Hematopoietic multipotent progenitor cell treated with erythropoietin and hydrocortisone succinate and interleukin-3 and kit ligand, for 17 days (in vitro differentiated cells): ENCODE results near the gene DPEP1.
"Not testable (repeated sequence)": the region's sequence is repeated elsewhere in the genome, so short reads cannot be mapped to it uniquely, and the experiment has no call there.

Source experiments
- DNase-seq: peaks from one replicate; pipeline ENCODE4 v3.0.0-alpha.2; 2015; ENCODE audit warnings: low spot score

The DPEP1 gene

DNA sequence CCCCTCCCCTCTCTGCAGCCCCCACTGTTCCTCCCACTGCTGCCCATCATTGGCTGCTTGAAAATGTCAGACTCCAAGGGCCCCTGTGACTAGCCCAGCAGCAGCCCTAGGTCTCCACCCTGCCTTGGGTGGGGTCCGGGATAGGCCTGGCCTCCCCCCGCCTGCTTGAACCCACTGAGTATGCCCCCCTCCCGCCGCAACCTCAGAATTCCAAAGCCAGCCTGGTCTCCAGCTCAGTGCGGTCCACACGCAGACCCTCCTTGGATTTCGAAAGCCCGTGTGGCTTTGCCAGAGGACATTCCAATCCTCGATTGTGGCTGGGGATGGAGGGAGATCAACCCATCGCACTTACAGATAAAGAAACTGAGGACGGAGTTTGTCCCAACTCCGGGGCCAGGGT is 6.4 kb downstream of the DPEP1 start:
- no peak for DNase-seq

DNA sequence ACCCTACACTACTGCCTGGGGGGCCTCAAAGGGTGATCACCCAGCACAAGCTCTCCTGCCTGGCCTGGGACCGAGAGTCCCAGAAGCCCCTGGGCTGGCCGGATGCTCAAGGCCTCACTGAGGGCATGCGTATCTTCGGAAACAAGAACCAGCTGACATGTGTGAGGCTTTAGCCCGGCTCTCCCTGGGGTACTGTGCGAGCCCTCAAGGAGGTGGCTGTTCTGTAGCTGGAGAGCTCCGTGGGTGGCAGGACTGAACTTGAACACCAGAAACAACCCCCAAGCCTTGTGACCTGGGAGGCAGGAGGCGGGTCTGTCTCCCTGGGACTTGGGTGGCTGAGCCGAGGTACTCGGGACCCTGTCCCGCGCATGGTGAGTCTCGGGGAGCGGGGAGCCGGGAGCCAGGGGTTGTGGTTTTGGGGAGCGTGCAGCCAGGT is 7.0 kb downstream of the DPEP1 start:
- DNase-seq = no peak

DNA sequence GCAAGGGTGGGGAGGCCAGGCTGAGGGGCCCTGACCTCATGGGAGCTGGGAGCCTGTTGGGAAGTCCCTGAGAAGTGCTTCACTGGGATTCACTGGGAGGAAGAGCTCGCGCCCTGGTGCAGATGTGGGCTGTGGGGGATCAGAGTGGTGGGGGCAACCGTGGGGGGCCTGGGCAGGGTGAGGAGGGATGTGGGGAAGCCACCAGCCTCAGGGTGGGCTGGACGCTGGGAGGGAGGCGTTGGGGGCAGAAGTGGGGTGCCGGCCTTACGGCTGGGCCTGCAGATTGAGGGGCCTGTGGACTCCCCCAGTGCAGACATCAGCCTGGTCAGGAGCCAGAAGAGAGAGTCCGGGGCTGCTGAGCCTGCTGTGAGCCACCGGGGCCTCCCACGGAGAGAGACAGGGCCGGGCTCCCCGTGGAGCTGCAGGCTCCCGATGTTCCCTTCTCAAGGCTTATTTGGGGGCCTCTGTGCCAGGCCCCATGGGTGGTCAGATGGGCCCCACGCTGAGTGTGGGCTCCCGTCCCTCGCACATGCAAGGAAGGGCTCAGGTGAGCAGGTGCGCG is 7.8 kb downstream of the DPEP1 start:
- no peak for DNase-seq

DNA sequence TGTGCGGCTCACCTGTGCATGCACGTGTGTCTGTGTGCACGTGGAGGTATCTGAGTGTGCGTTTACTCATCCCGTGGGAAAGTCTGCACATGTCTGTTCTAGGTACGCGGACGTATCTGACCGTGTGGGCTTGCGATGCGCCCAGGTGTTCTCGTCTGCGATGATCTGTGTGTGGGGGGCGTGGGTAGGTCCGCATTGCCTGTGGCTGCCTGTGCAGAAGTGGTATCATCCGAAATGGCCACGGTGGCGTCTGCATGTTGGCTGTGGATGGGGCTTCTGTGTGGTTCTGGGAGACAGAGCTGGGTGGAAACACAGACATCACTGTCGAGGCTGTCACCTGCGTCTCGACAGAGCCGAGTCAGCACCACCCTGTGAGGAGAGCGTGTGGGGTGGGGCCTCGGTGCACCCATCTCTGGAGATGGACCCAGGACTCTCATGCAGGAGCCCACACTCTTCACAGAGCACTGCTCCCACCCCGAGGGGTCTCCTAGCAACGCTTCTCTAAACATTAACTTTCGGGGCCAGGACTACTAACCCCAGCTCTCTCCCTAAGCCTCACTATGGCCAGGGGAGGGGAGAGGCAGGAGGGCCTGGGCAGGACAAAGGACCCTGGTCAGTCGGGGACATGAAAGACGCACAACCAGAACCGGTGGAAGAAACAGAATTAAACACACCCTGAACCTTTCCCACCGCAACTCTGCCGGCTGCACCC is 8.4 kb downstream of the DPEP1 start:
- no peak for DNase-seq

DNA sequence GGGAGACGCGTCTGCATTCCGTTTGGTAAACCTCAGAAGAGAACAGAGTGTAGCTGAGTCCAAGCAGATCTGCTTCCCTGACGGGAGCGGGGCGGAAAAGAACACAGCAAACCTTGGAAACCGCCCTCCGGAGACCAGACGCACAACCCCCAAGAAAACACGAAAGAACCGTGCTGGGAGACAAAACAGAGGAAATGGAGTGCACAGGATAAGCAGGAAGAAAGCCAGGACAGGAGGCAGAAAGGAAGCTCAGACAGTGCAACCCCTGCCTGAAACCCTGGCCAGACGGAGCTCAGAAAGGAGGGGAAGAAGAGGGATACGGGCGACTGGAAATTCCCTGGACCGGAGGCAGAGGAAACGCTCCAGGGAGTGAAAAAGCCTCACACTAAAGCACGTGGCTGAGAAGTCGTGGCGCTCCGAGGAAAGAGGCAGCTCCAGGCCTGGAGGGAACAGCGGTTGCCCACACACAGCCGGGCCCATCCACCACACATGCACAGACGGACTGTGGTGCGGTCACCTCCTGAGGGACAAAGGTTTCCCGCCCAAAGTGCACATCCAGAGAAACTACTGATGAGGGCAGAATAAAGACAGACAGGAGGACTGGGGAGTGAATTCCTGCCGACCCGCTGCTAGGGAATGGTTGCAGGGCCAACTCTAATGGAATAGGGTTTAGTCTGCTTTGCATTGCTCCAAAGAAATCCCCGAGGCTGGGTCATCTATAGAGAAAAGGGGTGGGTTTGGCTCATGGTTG is 10.2 kb downstream of the DPEP1 start:
- no peak for DNase-seq

DNA sequence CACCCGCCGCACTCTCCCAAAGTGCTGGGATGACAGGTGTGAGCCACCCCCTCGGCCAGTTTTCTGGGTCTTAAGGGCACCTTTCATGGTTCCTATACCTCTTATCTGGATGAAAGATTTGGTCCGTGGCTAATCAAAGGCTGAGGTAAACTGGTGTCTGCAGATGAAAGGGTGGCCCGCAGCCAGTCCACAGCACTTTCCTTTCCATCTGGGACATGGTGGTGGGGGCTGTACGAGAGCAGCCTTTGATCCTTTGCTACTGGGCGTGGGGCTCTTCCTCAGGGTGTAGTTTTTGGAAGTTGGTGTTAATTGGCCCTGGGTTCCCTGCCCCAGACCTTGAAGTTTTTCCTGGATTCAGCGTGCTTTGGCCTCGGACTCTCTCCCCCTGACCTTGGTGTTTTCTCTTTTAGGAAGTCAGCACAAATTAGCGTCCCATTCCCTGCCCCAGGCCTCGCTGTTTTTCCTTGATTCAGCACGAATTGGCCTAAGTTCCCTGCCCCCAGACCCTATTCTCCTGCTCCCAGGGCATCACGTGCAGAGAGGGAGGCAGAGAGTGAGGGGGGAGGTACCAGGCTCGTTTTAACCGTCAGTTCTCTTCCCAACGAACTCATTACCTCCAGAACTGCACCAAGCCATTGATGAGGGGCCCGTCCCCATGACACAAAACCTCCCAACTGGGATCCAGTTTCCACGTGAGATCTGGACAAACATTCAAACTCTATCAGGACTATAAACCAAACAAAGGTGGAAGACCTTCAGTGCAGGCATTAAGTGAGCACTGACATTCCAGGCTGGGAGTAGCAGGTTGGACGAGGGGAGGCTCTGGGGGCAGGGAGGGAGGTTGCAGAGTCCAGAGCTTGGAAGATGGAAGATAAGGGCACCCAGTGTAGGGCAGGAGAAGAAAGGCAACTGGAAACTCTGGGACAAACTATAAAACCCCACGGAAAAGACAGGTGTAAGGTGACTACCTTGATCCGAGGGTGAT is 11.6 kb downstream of the DPEP1 start:
- DNase-seq = no peak

DNA sequence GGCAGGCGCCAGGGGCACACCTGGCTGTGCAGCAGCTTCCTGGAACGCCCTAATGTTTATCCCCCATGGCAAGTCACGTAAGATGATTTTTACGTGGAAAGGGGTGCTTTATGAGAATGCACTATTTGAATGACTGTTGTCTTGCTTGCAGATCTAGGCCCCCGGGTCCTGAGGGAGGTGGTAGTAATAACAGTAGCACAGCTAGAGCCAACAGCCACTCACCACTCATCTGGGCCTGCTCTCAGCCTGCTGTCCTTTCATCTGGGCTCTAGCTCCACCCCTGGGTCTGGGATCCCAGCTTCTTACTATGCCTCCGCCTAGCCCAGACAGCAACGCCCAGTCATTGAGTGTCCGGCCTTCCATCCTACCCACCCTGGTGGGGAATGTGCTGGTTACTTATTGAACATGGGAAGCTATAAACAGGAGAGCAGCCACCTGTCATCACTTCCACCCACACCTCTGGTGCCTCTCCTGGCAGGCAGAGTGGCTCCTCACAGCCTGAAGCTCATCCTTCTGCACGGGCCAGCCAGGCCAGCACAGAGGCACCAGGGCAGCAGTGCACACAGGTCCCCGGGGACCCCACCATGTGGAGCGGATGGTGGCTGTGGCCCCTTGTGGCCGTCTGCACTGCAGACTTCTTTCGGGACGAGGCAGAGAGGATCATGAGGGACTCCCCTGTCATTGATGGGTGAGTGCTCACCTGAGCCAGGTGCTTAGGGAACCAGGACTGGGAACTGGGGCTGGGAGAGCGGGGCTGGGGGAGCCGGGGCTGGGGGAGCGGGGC is 16.6 kb downstream of the DPEP1 start:
- no peak for DNase-seq

DNA sequence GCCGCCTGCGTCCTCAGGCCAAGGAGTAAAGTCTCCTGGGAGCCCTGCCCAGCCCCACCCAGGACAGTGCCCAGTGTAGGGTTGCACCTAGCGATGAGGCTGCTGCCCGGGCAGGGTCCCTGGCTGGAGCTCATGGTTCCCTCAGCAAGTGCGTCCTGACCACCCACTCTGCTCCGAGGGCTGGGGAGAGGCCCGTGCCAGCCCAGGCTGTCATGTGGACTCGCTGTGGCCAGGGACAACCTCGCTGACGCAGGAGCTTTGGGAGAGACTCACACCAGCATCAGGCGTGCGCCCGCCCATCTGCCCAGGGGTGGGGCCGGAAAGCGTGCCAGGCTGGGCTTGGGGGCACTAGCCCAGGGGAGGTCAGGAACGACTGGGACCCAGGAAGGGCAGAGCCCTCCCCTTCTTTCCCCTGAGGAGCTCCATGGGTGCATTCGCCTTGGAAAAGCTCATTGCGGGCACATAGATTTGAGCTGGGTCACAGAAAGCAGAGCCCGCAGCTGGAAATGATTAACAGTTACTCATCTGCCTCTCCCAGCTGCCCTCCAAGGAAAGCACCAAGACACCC is 19.7 kb downstream of the DPEP1 start:
- no peak for DNase-seq

DNA sequence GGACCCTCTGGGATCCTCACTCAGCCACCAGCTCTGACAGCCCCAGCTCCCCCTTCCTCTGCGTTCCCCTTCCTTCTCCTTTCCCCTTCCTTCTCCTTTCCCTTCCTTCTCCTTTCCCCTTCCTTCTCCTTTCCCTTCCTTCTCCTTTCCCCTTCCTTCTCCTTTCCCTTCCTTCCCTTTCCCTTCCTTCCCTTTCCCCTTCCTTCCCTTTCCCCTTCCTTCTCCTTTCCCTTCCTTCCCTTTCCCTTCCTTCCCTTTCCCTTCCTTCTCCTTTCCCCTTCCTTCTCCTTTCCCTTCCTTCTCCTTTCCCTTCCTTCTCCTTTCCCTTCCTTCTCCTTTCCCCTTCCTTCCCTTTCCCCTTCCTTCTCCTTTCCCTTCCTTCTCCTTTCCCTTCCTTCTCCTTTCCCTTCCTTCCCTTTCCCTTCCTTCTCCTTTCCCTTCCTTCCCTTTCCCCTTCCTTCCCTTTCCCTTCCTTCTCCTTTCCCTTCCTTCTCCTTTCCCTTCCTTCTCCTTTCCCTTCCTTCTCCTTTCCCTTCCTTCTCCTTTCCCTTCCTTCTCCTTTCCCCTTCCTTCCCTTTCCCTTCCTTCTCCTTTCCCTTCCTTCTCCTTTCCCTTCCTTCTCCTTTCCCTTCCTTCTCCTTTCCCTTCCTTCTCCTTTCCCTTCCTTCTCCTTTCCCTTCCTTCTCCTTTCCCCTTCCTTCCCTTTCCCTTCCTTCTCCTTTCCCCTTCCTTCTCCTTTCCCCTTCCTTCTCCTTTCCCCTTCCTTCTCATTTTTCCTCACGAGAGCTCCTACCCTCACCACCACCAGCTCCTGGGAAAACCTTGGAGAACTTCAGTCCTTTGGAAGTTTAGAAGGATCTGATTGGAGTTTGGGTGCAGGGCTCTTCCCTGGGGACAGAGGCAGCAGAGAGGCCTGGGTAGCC is 21.3 kb downstream of the DPEP1 start:
- not testable (repeated sequence) for DNase-seq

DNA sequence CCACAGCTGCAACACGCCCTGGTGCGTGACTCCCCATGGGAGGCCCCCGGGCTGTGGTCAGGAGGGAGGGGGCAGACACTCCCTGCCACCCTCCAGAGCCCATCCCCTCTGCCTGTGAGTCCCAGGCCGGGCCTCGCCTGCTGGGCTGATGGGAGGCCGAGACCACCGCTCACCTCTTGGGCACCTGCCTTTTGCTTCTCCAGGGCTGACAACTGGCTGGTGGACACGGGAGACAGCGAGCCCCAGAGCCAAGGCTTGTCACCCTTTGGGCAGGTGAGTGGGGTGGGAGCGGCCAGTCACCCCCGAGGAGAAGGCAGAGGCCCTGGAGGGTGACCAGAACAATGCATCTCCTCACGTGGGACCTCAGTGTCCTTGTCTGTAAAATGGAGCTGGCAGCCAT is 23.2 kb downstream of the DPEP1 start:
- DNase-seq = no peak

DNA sequence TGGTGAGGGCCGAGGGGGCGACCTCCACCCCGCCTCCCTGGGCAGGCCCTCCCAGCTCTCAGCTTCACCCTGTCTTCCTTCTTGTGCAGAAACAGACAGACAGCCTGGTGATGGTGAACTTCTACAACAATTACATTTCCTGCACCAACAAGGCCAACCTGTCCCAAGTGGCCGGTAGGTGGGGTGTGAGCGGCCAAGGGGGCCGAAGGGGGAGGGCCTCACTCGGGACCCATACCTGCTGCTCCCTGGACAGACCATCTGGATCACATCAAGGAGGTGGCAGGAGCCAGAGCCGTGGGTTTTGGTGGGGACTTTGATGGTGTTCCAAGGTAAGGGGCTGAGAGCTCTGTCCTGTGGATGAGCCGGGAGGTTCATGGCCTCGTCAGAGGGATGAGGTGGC is 23.9 kb downstream of the DPEP1 start:
- no peak for DNase-seq

DNA sequence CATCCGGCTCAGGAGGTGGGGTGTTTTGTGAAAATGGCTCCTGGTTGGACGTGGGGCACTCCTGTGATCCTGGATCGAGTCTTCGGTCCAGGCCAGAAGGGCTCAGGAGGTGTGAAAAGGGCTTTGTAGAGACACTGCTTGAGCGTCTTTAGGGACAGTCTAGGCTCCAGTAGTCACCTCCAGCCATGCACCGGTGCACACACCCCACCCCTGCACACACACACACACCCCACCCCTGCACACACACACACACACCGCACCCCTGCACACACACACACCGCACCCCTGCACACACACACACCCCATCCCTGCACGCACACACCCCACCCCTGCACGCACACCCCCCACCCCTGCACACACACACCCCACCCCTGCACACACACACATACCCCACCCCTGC is 25.0 kb downstream of the DPEP1 start:
- DNase-seq = no peak

DNA sequence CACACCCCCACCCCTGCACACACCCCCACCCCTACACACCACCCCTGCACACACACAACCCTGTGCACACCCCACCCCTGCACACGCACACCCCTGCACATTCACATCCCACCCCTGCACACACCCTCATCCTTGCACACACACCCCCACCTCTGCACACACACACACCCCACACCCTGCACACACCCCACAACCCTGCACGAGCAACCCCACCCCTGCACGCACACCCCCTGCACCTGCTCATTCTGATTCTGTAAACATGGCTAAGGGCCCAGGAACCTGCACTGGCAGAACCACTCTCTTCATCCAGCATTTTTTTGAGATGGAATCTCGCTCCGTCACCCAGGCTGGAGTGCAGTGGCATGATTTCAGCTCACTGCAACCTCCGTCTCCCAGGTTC is 25.9 kb downstream of the DPEP1 start:
- no peak for DNase-seq

DNA sequence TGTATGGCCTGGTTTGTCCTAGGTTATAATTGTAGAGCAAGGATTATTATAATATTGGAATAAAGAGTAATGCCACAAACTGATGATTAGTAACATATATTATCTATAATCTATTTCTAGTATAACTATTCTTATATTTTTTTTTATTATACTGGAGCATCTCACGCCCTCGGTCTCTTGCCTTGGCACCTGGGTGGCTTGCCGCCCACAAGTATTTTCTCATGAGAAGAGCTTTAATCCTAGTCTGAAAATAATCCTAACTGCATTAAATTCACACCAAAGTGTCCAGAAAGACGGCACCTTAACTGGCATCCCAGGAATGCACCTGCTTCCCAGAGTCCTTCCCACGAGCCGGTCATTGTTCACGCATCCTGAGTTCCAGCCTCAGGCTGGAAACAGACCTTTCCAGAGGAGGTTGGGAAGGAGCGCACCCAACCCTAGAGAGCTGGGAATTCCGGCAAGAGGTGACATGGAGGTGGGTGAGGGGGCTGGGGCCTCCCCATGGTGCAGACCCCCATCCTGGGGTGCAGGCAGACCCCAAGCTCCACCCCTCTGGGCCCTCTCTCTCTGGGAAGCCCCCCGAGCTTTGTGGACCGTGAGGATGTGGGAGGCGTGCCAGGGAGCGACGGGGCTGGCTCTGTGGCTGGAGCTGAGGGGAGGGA is 28.1 kb downstream of the DPEP1 start:
- no peak for DNase-seq

DNA sequence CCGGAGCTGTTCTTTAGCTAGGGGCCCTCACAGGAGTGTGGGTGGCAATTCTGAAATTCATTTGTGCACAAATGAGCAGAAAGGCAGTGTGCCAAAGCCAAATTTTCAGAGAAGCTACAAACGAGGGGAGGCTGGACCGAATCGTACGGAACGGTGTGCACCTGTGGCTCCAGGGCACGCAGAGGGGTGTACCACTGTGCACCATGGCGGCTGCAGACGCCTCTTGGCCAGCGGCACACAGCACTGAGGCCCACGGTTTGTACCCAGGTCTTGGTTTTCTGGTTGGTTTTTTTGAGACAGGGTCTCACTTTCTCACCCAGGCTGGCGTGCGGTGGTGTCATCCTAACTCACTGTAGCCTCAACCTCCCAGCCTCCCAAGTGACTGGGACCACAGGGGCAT is 29.1 kb downstream of the DPEP1 start:
- no peak for DNase-seq

DNA sequence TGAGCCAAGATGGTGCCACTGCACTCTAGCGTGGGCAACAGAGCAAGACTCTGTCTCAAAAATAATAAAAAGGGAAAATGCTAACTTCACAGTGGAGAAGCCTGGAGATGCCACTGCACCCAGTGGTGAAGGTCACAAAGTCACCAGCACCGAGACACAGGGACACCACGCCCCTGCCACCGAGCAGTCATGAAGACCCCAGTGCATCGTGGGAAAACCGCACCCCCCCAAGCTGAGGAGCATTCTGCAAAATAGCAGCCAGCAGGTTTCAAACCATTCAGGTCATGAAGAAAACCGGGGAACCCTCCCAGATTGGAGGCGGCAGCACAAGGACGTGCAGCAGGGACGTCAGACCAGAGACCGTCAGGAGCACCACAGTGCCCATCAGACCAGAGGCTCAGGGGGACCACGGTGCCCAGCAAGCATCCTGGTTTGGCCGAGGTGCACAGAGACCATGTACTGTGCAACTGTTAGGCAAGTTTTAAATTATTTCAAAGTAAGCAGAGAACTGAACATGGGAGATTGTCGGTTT is 30.4 kb downstream of the DPEP1 start:
- no peak for DNase-seq

DNA sequence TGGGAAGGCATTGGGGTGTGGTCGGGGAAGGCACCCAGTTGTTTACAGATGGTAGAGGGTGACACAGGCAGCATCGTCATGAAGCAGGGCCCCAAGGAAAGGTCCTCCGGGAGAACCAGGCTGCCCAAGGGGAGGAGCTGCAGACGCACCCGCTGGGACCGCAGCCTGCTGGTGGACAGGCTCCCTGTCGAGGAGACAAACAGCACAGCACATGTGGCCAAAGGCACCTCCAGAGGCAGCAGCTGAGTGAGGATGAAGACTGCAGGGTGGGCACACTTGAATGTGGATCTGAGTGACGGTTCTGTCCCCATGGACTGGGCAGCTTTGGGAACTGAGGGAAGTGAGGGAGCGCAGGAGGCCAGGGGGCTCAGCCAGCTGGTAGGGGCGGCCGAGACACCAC is 31.7 kb downstream of the DPEP1 start:
- no peak for DNase-seq

DNA sequence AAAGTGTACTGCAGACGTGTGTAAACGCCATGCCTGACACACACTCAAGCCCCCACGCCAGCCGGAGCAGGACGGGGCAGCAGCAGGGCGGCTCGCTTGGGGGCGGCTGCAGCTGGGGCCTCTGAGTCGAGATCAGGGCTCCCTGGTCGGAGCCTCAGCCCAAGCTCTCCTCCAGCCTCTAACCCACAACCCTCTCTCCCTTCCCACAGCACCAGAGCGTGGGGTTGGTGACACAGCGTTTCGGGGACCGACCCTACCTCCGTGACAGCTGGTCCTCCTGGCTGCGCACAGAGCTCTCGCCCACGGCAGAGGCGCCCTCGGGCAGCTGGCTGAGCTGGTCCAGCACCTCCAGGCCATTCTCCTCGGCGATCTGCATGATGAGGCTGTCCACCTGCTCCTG is 32.8 kb downstream of the DPEP1 start:
- DNase-seq = no peak

DNA sequence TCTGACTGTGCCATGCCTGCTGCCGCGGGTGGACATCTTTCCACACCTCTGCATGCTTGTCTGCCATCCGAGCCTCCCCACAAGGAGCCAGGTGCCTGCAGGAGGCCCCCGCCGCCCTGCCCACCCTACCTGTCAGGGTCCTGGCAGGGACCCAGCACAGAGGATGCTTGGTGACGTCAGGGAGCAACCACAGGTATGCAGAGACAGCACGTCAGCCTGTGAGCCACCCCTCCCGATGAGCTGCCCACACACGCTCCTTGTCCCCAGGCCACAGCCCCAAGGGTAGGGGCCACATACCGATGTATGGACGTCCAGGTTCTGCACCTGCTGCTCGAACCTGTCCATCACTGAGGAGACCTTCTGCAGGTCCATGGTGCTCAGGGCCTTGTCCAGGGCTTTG is 33.5 kb downstream of the DPEP1 start:
- no peak for DNase-seq
